Calu3 (cell line): Measurements from ENCODE around the gene CLDN22. TPM values are rescaled to one million over a fixed set of nuclear protein-coding genes. Genes with fewer than 3 reads are reported as not detected.

Experiments
- BruUV-seq: library from RNA; stranded (reverse); fragments of 400-500 nt; replicated peaks from 2 replicates; lab custom pipeline; 2021; lab: Mats Ljungman, UMichigan
- CTCF ChIA-PET: fragments of 300-600 bp; sonication (Branson Sonifier 250); formaldehyde crosslinking; loops from one replicate; lab custom pipeline; 2022; ENCODE audit warnings: antibody characterized with exemption; lab: Charles Lee
- DNase-seq: peaks from one replicate; pipeline ENCODE4 v3.0.0; 2022
- H3K27ac Mint-ChIP-seq: one replicate; pipeline ENCODE4 v1.8.0; 2022; ENCODE audit warnings: mixed read lengths; ENCODE audit not compliant: unreplicated experiment
- H3K27me3 Mint-ChIP-seq: one replicate; pipeline ENCODE4 v1.8.0; 2022; ENCODE audit warnings: mixed read lengths; ENCODE audit not compliant: unreplicated experiment
- H3K36me3 Mint-ChIP-seq: one replicate; pipeline ENCODE4 v1.8.0; 2022; ENCODE audit warnings: mild to moderate bottlenecking, moderate library complexity, mixed read lengths; ENCODE audit not compliant: insufficient read depth, unreplicated experiment
- H3K4me1 Mint-ChIP-seq: one replicate; pipeline ENCODE4 v1.8.0; 2022; ENCODE audit warnings: mild to moderate bottlenecking, low read depth, mixed read lengths; ENCODE audit not compliant: unreplicated experiment
- H3K4me3 Mint-ChIP-seq: one replicate; pipeline ENCODE4 v1.8.0; 2022; ENCODE audit warnings: mild to moderate bottlenecking, low read depth, moderate library complexity, mixed read lengths; ENCODE audit not compliant: unreplicated experiment
- H3K9me3 Mint-ChIP-seq: one replicate; pipeline ENCODE4 v1.8.0; 2022; ENCODE audit warnings: low read depth, mixed read lengths; ENCODE audit not compliant: unreplicated experiment
- CTCF ChIP-seq: fragments of 200-600 bp; IDR thresholded peaks from one replicate; pipeline ENCODE4 v1.8.0; 2022; ENCODE audit warnings: antibody characterized with exemption; ENCODE audit not compliant: unreplicated experiment
- intact Hi-C: fragments of 100-400 bp; cut with micrococcal nuclease; formaldehyde crosslinking; loops from one replicate; pipeline ENCODE4 v1.10.0; 2022; ENCODE audit not compliant: unreplicated experiment
- total RNA-seq: library from RNA; stranded (reverse); gene quantifications from 2 replicates; pipeline ENCODE4 v1.2.3, GENCODE V29; 2022

Gene CLDN22
- total RNA-seq, 1 experiment from 2014 or later = not detected

- TF ChIP-seq CTCF = no peak
- H3K4me3 Mint-ChIP-seq = no peak overlapping the region
- CTCF ChIA-PET = no interaction called here
- H3K36me3 Mint-ChIP-seq = no peaks in the 10 kb centered on the region
- no peak for DNase-seq
- BruUV-seq = no TSS peak
- peaks cover 56% of the 10 kb centered on the region for H3K4me1 Mint-ChIP-seq
- no peaks in the 10 kb centered on the region for H3K9me3 Mint-ChIP-seq
- H3K27ac Mint-ChIP-seq = no peak overlapping the region
- intact Hi-C loops = loop anchor here (10.0 kb wide), 1 partner anchor 50 kb away; no protein-coding TSS in a partner anchor
- H3K27me3 Mint-ChIP-seq = no peaks in the 10 kb centered on the region
Observed at GRCh38 chr4:183284965-183285364, 35.1 kb downstream of the CLDN22 start.

GRCh38 chr4:183284258-183284785 is 35.8 kb downstream of the CLDN22 start:
- Mint-ChIP-seq H3K27ac (no peak overlapping the region), H3K36me3 (no peaks in the 10 kb centered on the region), H3K4me1 (peaks cover 55% of the 10 kb centered on the region), H3K9me3 (no peaks in the 10 kb centered on the region), H3K27me3 (no peaks in the 10 kb centered on the region), H3K4me3 (no peak overlapping the region)
- CTCF ChIA-PET = no interaction called here
- no peak for TF ChIP-seq CTCF
- no TSS peak for BruUV-seq
- DNase-seq = no peak
- intact Hi-C loops = loop anchor here (10.0 kb wide), 1 partner anchor 50 kb away; no protein-coding TSS in a partner anchor

GRCh38 chr4:183276106-183276505 is 44.0 kb downstream of the CLDN22 start:
- Mint-ChIP-seq H3K9me3 (peaks cover 8% of the 10 kb centered on the region), H3K27ac (no peak overlapping the region), H3K27me3 (no peaks in the 10 kb centered on the region), H3K4me1 (peaks cover 8% of the 10 kb centered on the region), H3K4me3 (no peak overlapping the region), H3K36me3 (peaks cover 5% of the 10 kb centered on the region)
- CTCF ChIA-PET = interaction anchor here (0.6 kb wide), 1 partner anchor 213 kb away, joined by 3 read pairs; no protein-coding TSS in a partner anchor
- intact Hi-C loops = no loop called here
- no peak for TF ChIP-seq CTCF
- no peak for DNase-seq
- no TSS peak for BruUV-seq

GRCh38 chr4:183272384-183272783 is 47.7 kb downstream of the CLDN22 start:
- CTCF ChIA-PET = no interaction called here
- Mint-ChIP-seq H3K27me3 (no peaks in the 10 kb centered on the region), H3K4me1 (no peaks in the 10 kb centered on the region), H3K9me3 (peaks cover 8% of the 10 kb centered on the region), H3K4me3 (no peak overlapping the region), H3K27ac (no peak overlapping the region), H3K36me3 (peaks cover 10% of the 10 kb centered on the region)
- DNase-seq = no peak
- no TSS peak for BruUV-seq
- intact Hi-C loops = no loop called here
- TF ChIP-seq CTCF = no peak
